Fibroblast of lung (primary cell): ENCODE data around the gene ARMH3. TPM values are rescaled to one million over a fixed set of nuclear protein-coding genes. Genes with fewer than 3 reads are reported as not detected.
"Not testable (repeated sequence)": the region's sequence is repeated elsewhere in the genome, so short reads cannot be mapped to it uniquely, and the experiment has no call there.

Experiments
- DNase-seq, 2 donors: peaks; one replicate each; pipeline versions ENCODE4 v3.0.0 to v3.0.0-alpha.2; 2010; ENCODE audit warnings: low read depth in 2 of 2
- H2AFZ ChIP-seq: 2 replicates; pipeline ENCODE4 v1.5.1; 2012; ENCODE audit warnings: low read length, control low read depth, inconsistent platforms
- H3K27ac ChIP-seq: 2 replicates; pipeline ENCODE4 v1.5.1; 2011; ENCODE audit warnings: low read length, control low read depth; ENCODE audit not compliant: insufficient read depth
- H3K27me3 ChIP-seq: 2 replicates; pipeline ENCODE4 v1.5.1; 2011; ENCODE audit warnings: mild to moderate bottlenecking, low read length; ENCODE audit not compliant: control insufficient read depth, insufficient read depth
- H3K36me3 ChIP-seq: 2 replicates; pipeline ENCODE4 v1.5.1; 2011; ENCODE audit warnings: low read length; ENCODE audit not compliant: control insufficient read depth, insufficient read depth
- H3K4me1 ChIP-seq: 2 replicates; pipeline ENCODE4 v1.5.1; 2011; ENCODE audit warnings: low read length; ENCODE audit not compliant: control insufficient read depth, insufficient read depth; ENCODE audit errors: extremely low read depth
- H3K4me2 ChIP-seq: 2 replicates; pipeline ENCODE4 v1.5.1; 2011; ENCODE audit warnings: low read length, control low read depth; ENCODE audit not compliant: insufficient read depth; ENCODE audit errors: extremely low read depth
- H3K4me3 ChIP-seq, 4 experiments: fragments of 200-600 bp in 1 of 4; sonication (generic) in 1 of 4; replicated peaks in 1 of 4; 2 replicates each; pipeline ENCODE4 v1.5.1; 2011 to 2016; ENCODE audit warnings: low read length in 4 of 4, low read depth in 3 of 4, mild to moderate bottlenecking in 3 of 4, control low read depth in 2 of 4, inconsistent platforms in 1 of 4, mixed read lengths in 1 of 4; ENCODE audit not compliant: insufficient read depth in 1 of 4; ENCODE audit errors: control extremely low read depth in 1 of 4
- H3K79me2 ChIP-seq: 2 replicates; pipeline ENCODE4 v1.5.1; 2012; ENCODE audit warnings: mild to moderate bottlenecking, low read length, inconsistent platforms; ENCODE audit not compliant: control insufficient read depth, insufficient read depth
- H3K9ac ChIP-seq: 2 replicates; pipeline ENCODE4 v1.5.1; 2011; ENCODE audit warnings: mild to moderate bottlenecking, low read length, control low read depth; ENCODE audit not compliant: insufficient read depth
- H3K9me3 ChIP-seq: 2 replicates; pipeline ENCODE4 v1.5.1; 2012; ENCODE audit warnings: low read depth, low read length; ENCODE audit not compliant: control insufficient read depth, insufficient read depth
- H4K20me1 ChIP-seq: 2 replicates; pipeline ENCODE4 v1.5.1; 2011; ENCODE audit warnings: low read length; ENCODE audit not compliant: control insufficient read depth, insufficient read depth; ENCODE audit errors: extremely low read depth
- EZH2 ChIP-seq: IDR thresholded peaks from 2 replicates; pipeline ENCODE4 v1.5.1; 2012; ENCODE audit warnings: low read length, control low read depth, mild to moderate bottlenecking; ENCODE audit errors: missing control alignments
- polyA plus RNA-seq, 2 donors: library from polyadenylated mRNA; depleted of rRNA in 1 of 2; stranded (reverse) in 1 of 2; unstranded in 1 of 2; fragments of >200 nt; gene quantifications; 2 replicates each; pipeline ENCODE4 v1.2.1, GENCODE V29; 2011 to 2012; ENCODE audit warnings: missing spikeins in 1 of 2
- total RNA-seq: library from RNA; depleted of rRNA; stranded (reverse); fragments of >200 nt; gene quantifications from 2 replicates; pipeline ENCODE4 v1.2.1, GENCODE V29; 2014
- TF ChIP-seq, protein P1 (sequence below), 2 donors: IDR thresholded peaks in 1 of 2; conservative IDR thresholded peaks in 1 of 2; 1 replicate in 1 of 2; 2 replicates in 1 of 2; pipeline ENCODE4 v1.5.1; 2011 to 2012; ENCODE audit warnings: low read length in 2 of 2, control low read depth in 1 of 2, inconsistent platforms in 1 of 2, low read depth in 1 of 2, mild to moderate bottlenecking in 1 of 2

Gene ARMH3
- total and polyA plus RNA-seq, 2 donors (not counting 1 experiment from before 2014, with no cell fraction given): 14.5 to 16.4 TPM

DNA sequence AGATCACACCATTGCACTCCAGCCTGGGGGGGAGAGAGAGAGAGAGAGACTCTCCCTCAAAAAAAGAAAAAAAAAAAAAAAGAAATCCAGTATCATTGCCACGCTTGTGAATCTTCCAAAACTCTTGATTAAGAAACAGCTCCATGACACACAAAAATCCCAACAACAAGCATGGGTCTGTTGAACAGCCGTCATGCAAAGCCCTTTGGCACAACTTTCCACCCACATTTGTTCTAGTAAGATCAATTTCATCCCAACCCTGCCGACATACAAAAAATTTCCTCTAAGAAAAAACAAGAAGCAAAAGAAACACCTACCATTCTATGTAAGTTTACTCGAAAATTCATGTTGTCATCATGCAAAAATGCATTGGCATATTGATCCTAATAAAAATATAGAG, 62.8 kb downstream of the ARMH3 start:
- DNase-seq: no peak
- Histone ChIP-seq H3K9ac (no peak overlapping the region), H3K27me3 (no peaks in the 10 kb centered on the region), H3K36me3 (peaks cover 4% of the 10 kb centered on the region), H2AFZ (no peak overlapping the region), H3K4me2 (no peak overlapping the region), H3K9me3 (no peaks in the 10 kb centered on the region), H3K27ac (no peak overlapping the region), H3K4me3 (no peak overlapping the region), H3K79me2 (no peaks in the 10 kb centered on the region), H4K20me1 (no peaks in the 10 kb centered on the region), H3K4me1 (peaks cover 3% of the 10 kb centered on the region)
- TF ChIP-seq, protein P1, sequence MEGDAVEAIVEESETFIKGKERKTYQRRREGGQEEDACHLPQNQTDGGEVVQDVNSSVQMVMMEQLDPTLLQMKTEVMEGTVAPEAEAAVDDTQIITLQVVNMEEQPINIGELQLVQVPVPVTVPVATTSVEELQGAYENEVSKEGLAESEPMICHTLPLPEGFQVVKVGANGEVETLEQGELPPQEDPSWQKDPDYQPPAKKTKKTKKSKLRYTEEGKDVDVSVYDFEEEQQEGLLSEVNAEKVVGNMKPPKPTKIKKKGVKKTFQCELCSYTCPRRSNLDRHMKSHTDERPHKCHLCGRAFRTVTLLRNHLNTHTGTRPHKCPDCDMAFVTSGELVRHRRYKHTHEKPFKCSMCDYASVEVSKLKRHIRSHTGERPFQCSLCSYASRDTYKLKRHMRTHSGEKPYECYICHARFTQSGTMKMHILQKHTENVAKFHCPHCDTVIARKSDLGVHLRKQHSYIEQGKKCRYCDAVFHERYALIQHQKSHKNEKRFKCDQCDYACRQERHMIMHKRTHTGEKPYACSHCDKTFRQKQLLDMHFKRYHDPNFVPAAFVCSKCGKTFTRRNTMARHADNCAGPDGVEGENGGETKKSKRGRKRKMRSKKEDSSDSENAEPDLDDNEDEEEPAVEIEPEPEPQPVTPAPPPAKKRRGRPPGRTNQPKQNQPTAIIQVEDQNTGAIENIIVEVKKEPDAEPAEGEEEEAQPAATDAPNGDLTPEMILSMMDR (conservative IDR thresholded peaks at IDR 0.05 in 1 of 2, IDR thresholded peaks at IDR 0.05 in 1 of 2; ENCODE audit: low read depth in 1 of 2, low read length in 2 of 2): no peak
- no peak for TF ChIP-seq EZH2

DNA sequence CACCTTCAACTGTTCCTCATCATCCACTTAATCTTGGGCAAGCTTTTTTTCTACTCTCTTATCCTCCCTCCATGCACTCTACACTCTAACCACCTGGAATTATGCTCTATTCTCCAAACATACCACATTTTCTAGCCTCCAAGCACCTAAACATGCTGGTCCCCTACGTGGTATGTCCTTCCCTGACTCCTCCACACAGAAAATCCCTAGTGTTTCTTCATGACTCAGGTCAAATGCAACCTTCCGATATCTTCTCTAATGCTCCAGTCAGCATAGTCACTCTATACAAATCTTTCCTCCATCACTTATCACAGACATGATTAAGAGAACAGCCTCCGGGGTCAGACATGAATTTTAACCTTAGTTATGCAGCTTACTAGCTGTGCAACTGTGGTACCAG, 68.8 kb downstream of the ARMH3 start:
- Histone ChIP-seq H3K36me3 (peaks cover 4% of the 10 kb centered on the region), H3K9me3 (no peaks in the 10 kb centered on the region), H3K27me3 (no peaks in the 10 kb centered on the region), H3K9ac (no peak overlapping the region), H3K4me2 (no peak overlapping the region), H2AFZ (no peak overlapping the region), H4K20me1 (no peaks in the 10 kb centered on the region), H3K79me2 (no peaks in the 10 kb centered on the region), H3K4me1 (no peaks in the 10 kb centered on the region), H3K4me3 (no peak overlapping the region), H3K27ac (no peak overlapping the region)
- TF ChIP-seq, protein P1 (conservative IDR thresholded peaks at IDR 0.05 in 1 of 2, IDR thresholded peaks at IDR 0.05 in 1 of 2; ENCODE audit: low read depth in 1 of 2, low read length in 2 of 2): no peak
- no peak for TF ChIP-seq EZH2
- DNase-seq: no peak

DNA sequence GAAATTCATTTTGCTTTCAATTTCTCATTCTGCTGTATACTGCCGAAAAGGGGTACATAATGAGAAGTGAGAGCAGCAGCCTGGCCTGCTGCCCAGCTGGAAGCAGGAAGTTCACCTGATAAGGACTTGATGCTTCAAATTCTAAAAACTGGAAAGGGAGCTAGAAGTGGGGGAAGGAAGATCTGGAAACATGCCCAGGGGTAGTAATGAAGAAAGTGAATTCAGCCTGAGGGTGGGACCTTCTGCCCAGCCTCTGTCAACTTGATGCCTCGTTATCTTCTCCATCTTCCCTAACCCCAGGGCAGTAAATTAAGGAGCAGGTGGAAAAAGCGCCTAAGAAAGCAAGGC, 69.4 kb downstream of the ARMH3 start:
- Histone ChIP-seq H3K4me1 (no peaks in the 10 kb centered on the region), H3K79me2 (no peaks in the 10 kb centered on the region), H2AFZ (no peak overlapping the region), H3K9ac (no peak overlapping the region), H3K4me3 (no peak overlapping the region), H3K36me3 (peaks cover 2% of the 10 kb centered on the region), H4K20me1 (no peaks in the 10 kb centered on the region), H3K27me3 (no peaks in the 10 kb centered on the region), H3K9me3 (no peaks in the 10 kb centered on the region), H3K27ac (no peak overlapping the region), H3K4me2 (no peak overlapping the region)
- TF ChIP-seq EZH2: no peak
- TF ChIP-seq, protein P1 (conservative IDR thresholded peaks at IDR 0.05 in 1 of 2, IDR thresholded peaks at IDR 0.05 in 1 of 2; ENCODE audit: low read depth in 1 of 2, low read length in 2 of 2): no peak
- peak in 1 of 2 donors; percentile 20 for DNase-seq

DNA sequence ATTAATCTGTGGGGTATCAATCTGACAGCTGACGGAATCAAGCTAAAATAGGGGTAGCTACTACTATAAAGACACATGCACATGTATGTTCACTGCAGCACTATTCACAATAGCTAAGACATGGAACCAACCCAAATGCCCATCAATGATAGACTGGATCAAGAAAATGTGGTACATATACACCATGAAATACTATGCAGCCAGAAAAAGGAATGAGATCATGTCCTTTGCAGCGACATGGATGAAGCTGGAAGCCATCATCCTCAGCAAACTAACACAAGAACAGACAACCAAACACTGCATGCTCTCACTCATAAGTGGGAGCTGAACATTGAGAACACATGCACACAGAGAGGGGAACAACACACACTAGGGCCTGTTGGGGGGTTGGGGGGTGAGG, 75.3 kb downstream of the ARMH3 start:
- not testable (repeated sequence) for H3K4me3 ChIP-seq, DNase-seq, H4K20me1 ChIP-seq, H3K4me2 ChIP-seq, H3K36me3 ChIP-seq, H3K9ac ChIP-seq, H3K27me3 ChIP-seq, H2AFZ ChIP-seq, H3K79me2 ChIP-seq, H3K9me3 ChIP-seq, H3K27ac ChIP-seq, H3K4me1 ChIP-seq
